GM21576 (cell line): Measurements from ENCODE around the gene AGAP1.

Experiments
- ATAC-seq: cut with Tn5 transposase; IDR thresholded peaks from one replicate; pipeline ENCODE4 v1.9.1; 2021; ENCODE audit warnings: mild to moderate bottlenecking, moderate library complexity; ENCODE audit not compliant: unreplicated experiment

Gene AGAP1

GRCh38 chr2:236171680-236172254 is 677.9 kb downstream of the AGAP1 start:
- no peak for ATAC-seq

GRCh38 chr2:236172255-236173035 is 678.6 kb downstream of the AGAP1 start:
- ATAC-seq, result no peak

- no peak for ATAC-seq
Observed at GRCh38 chr2:236173036-236173728, 679.3 kb downstream of the AGAP1 start.

- no peak for ATAC-seq
Observed at GRCh38 chr2:236173729-236174607, 680.1 kb downstream of the AGAP1 start.

GRCh38 chr2:236175548-236176150 is 681.8 kb downstream of the AGAP1 start:
- ATAC-seq, result no peak

- no peak for ATAC-seq
Observed at GRCh38 chr2:236176417-236176816, 682.6 kb downstream of the AGAP1 start.

GRCh38 chr2:236176951-236177350 is 683.1 kb downstream of the AGAP1 start:
- ATAC-seq, result no peak

GRCh38 chr2:236177604-236177966 is 683.7 kb downstream of the AGAP1 start:
- no peak for ATAC-seq

- ATAC-seq, result no peak
Observed at GRCh38 chr2:236177967-236178889, 684.4 kb downstream of the AGAP1 start.

GRCh38 chr2:236178890-236179235 is 685.0 kb downstream of the AGAP1 start:
- ATAC-seq, result no peak

- no peak for ATAC-seq
Observed at GRCh38 chr2:236179236-236180075, 685.6 kb downstream of the AGAP1 start.

GRCh38 chr2:236180076-236180816 is 686.4 kb downstream of the AGAP1 start:
- ATAC-seq, result no peak

GRCh38 chr2:236180831-236181453 is 687.1 kb downstream of the AGAP1 start:
- no peak for ATAC-seq
